SH-SY5Y (cell line): ENCODE measurements around the gene KCNK10.

Experiments
- GATA2 ChIP-seq: IDR thresholded peaks from 2 replicates; pipeline ENCODE4 v1.6.1; 2011; ENCODE audit warnings: mild to moderate bottlenecking, low read depth, low read length
- GATA3 ChIP-seq: IDR thresholded peaks from 2 replicates; pipeline ENCODE4 v1.6.1; 2011; ENCODE audit warnings: low read depth, mild to moderate bottlenecking, low read length, moderate library complexity

DNA sequence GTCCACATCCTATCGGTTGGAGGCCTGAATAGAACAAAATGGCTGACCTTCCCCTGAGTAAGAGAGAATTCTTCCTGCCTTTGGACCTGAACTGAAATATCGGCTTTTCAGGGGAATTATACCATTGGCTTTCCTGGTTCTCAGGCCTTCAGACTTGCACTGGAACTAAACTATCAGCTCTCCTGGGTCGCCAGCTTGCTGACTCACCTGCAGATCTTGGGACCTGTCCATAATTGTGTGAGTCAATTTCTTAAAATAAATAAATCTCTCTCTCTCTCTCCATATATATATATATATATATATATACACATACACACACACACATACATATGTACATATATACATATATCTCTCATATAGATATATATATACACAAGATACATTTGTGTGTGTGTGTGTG is 41.6 kb downstream of the KCNK10 start:
- TF ChIP-seq GATA3 (no peak), GATA2 (no peak)
